ENCODE data around the gene SAMD5. TPM values are rescaled to one million over a fixed set of nuclear protein-coding genes. Genes with fewer than 3 reads are reported as not detected.

Gene SAMD5
- total RNA-seq, 1 experiment from 2014 or later = 0.23 TPM

- ATAC-seq (no peak), DNase-seq (ENCODE audit: low read depth, low spot score) (no peak)
- Histone ChIP-seq H3K9me3 (ENCODE audit: control insufficient read depth, insufficient read depth, low read depth, low read length) (no peaks in the 10 kb centered on the region), H3K4me3 (ENCODE audit: low read depth in 2 of 2, low read length in 2 of 2) (no peak overlapping the region), H3K4me1 (ENCODE audit: control insufficient read depth, insufficient read depth, low read length) (no peaks in the 10 kb centered on the region), H3K36me3 (ENCODE audit: control insufficient read depth, insufficient read depth, low read length) (no peaks in the 10 kb centered on the region), H3K27me3 (ENCODE audit: control insufficient read depth, insufficient read depth, low read length) (no peaks in the 10 kb centered on the region; the same call in 1 of the 2 replicates), H3K27ac (ENCODE audit: low read length) (no peak overlapping the region)
- no TSS peak for BruUV-seq (replicated peaks)
- intact Hi-C loops (cut with micrococcal nuclease; ENCODE audit: unreplicated experiment) (no loop called here), in situ Hi-C loops (cut with HindIII; ENCODE audit: low pct_unique_long_range_greater_than_20kb, low sequenced_read_pairs) (no loop called here)
- TF ChIP-seq REST (IDR thresholded peaks at IDR 0.05; ENCODE audit: insufficient read depth in 1 of 2, low read depth in 2 of 2, low read length in 1 of 2) = no peak
- no peak for TF ChIP-seq POLR2AphosphoS5 (IDR thresholded peaks at IDR 0.05; ENCODE audit: low read depth, low read length)
- TF ChIP-seq SIN3A (IDR thresholded peaks at IDR 0.05; ENCODE audit: borderline replicate concordance, insufficient read depth, low read depth, low read length) = no peak
- TF ChIP-seq CTCF (IDR thresholded peaks at IDR 0.05) = no peak
- TF ChIP-seq TCF7L2 (IDR thresholded peaks at IDR 0.05; ENCODE audit: low read depth, low read length) = no peak
- ChIA-PET CTCF (no interaction called here), POLR2A (no interaction called here)
Observed at GRCh38 chr6:147589739-147590250, 81.3 kb downstream of the SAMD5 start.

GRCh38 chr6:147595961-147596360 lies 87.5 kb downstream of the SAMD5 start:
- ChIA-PET CTCF (no interaction called here), POLR2A (no interaction called here)
- Histone ChIP-seq H3K4me1 (ENCODE audit: control insufficient read depth, insufficient read depth, low read length) (no peaks in the 10 kb centered on the region), H3K36me3 (ENCODE audit: control insufficient read depth, insufficient read depth, low read length) (no peaks in the 10 kb centered on the region), H3K27me3 (ENCODE audit: control insufficient read depth, insufficient read depth, low read length) (no peaks in the 10 kb centered on the region; the same call in 1 of the 2 replicates), H3K27ac (ENCODE audit: low read length) (no peak overlapping the region), H3K9me3 (ENCODE audit: control insufficient read depth, insufficient read depth, low read depth, low read length) (no peaks in the 10 kb centered on the region), H3K4me3 (ENCODE audit: low read depth in 2 of 2, low read length in 2 of 2) (no peak overlapping the region)
- TF ChIP-seq REST (IDR thresholded peaks at IDR 0.05; ENCODE audit: insufficient read depth in 1 of 2, low read depth in 2 of 2, low read length in 1 of 2) (no peak), POLR2AphosphoS5 (IDR thresholded peaks at IDR 0.05; ENCODE audit: low read depth, low read length) (no peak), TCF7L2 (IDR thresholded peaks at IDR 0.05; ENCODE audit: low read depth, low read length) (no peak), CTCF (IDR thresholded peaks at IDR 0.05) (no peak), SIN3A (IDR thresholded peaks at IDR 0.05; ENCODE audit: borderline replicate concordance, insufficient read depth, low read depth, low read length) (no peak)
- in situ Hi-C loops (cut with HindIII; ENCODE audit: low pct_unique_long_range_greater_than_20kb, low sequenced_read_pairs) (no loop called here), intact Hi-C loops (cut with micrococcal nuclease; ENCODE audit: unreplicated experiment) (no loop called here)
- ATAC-seq (no peak), DNase-seq (ENCODE audit: low read depth, low spot score) (no peak)
- no TSS peak for BruUV-seq (replicated peaks)

Measured in Panc1 (cell line).